Measurements from ENCODE around the gene PARP16.
A peak's percentile ranks its signal among the peaks of the same experiment; 100 is the strongest.

The PARP16 gene

GRCh38 chr15:65233696-65234095, 53.0 kb downstream of the PARP16 start (continued):
- TF ChIP-seq, protein P1, sequence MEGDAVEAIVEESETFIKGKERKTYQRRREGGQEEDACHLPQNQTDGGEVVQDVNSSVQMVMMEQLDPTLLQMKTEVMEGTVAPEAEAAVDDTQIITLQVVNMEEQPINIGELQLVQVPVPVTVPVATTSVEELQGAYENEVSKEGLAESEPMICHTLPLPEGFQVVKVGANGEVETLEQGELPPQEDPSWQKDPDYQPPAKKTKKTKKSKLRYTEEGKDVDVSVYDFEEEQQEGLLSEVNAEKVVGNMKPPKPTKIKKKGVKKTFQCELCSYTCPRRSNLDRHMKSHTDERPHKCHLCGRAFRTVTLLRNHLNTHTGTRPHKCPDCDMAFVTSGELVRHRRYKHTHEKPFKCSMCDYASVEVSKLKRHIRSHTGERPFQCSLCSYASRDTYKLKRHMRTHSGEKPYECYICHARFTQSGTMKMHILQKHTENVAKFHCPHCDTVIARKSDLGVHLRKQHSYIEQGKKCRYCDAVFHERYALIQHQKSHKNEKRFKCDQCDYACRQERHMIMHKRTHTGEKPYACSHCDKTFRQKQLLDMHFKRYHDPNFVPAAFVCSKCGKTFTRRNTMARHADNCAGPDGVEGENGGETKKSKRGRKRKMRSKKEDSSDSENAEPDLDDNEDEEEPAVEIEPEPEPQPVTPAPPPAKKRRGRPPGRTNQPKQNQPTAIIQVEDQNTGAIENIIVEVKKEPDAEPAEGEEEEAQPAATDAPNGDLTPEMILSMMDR (tag by site-specific recombination; IDR thresholded peaks at IDR 0.05): no peak
- TF ChIP-seq WT1 (tag by site-specific recombination; IDR thresholded peaks at IDR 0.05) (no peak), ZNF155 (tag by site-specific recombination; IDR thresholded peaks at IDR 0.05) (no peak), GLI4 (tag by site-specific recombination; IDR thresholded peaks at IDR 0.05) (no peak), SCRT1 (tag by site-specific recombination; IDR thresholded peaks at IDR 0.05; ENCODE audit: borderline replicate concordance) (no peak), GLIS1 (tag by site-specific recombination; IDR thresholded peaks at IDR 0.05) (no peak)

DNA sequence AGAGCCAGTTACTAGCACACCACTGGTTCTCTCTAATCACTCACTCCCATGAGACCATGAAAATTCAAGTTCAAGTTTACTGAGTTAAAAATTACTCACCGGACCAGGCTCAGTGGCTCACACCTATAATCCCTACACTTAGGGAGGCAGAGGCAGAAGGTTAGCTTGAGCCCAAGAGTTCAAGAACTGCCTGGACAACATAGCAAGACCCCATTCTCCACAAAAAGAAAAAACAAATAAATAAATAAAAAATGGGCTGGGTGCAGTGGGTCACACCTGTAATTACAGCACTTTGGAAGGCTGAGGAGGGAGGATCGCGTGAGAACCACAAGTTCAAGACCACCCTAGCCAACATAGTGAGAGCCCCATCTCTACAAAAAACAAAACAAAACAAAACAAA, 54.2 kb downstream of the PARP16 start:
- H3K27ac ChIP-seq (ENCODE audit: extremely low read depth, low read depth, low read length): no peak overlapping the region
- CTCF ChIA-PET: no interaction called here
- no peak overlapping the region for H3K4me3 ChIP-seq (ENCODE audit: low read depth, low read length)
- H3K4me1 ChIP-seq (ENCODE audit: control insufficient read depth, insufficient read depth, low read length): no peaks in the 10 kb centered on the region
- POLR2A ChIA-PET: no interaction called here
- TF ChIP-seq ZNF121 (tag by site-specific recombination; IDR thresholded peaks at IDR 0.05) (peak; percentile 59), ZNF623 (tag by site-specific recombination; IDR thresholded peaks at IDR 0.05) (no peak)
- H3K9me3 ChIP-seq (ENCODE audit: control insufficient read depth, insufficient read depth, low read depth, low read length): no peaks in the 10 kb centered on the region
- H3K36me3 ChIP-seq (ENCODE audit: control insufficient read depth in 2 of 2, insufficient read depth in 1 of 2, low read length in 2 of 2): no peaks in the 10 kb centered on the region

- Histone ChIP-seq H3K4me1 (ENCODE audit: control insufficient read depth, insufficient read depth, low read length) (no peaks in the 10 kb centered on the region), H3K27ac (ENCODE audit: extremely low read depth, low read depth, low read length) (no peak overlapping the region), H3K9me3 (ENCODE audit: control insufficient read depth, insufficient read depth, low read depth, low read length) (no peaks in the 10 kb centered on the region), H3K36me3 (ENCODE audit: control insufficient read depth in 2 of 2, insufficient read depth in 1 of 2, low read length in 2 of 2) (no peaks in the 10 kb centered on the region), H3K4me3 (ENCODE audit: low read depth, low read length) (no peak overlapping the region)
- POLR2A ChIA-PET: no interaction called here
- CTCF ChIA-PET: no interaction called here
- TF ChIP-seq ELK4 (IDR thresholded peaks at IDR 0.05; ENCODE audit: borderline replicate concordance, low read depth, low read length): no peak
- TF ChIP-seq, protein P2, sequence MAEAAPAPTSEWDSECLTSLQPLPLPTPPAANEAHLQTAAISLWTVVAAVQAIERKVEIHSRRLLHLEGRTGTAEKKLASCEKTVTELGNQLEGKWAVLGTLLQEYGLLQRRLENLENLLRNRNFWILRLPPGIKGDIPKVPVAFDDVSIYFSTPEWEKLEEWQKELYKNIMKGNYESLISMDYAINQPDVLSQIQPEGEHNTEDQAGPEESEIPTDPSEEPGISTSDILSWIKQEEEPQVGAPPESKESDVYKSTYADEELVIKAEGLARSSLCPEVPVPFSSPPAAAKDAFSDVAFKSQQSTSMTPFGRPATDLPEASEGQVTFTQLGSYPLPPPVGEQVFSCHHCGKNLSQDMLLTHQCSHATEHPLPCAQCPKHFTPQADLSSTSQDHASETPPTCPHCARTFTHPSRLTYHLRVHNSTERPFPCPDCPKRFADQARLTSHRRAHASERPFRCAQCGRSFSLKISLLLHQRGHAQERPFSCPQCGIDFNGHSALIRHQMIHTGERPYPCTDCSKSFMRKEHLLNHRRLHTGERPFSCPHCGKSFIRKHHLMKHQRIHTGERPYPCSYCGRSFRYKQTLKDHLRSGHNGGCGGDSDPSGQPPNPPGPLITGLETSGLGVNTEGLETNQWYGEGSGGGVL (tag by site-specific recombination; IDR thresholded peaks at IDR 0.05): no peak
- TF ChIP-seq ZNF341 (tag by site-specific recombination; IDR thresholded peaks at IDR 0.05; ENCODE audit: low read depth): no peak
- TF ChIP-seq, protein P3, sequence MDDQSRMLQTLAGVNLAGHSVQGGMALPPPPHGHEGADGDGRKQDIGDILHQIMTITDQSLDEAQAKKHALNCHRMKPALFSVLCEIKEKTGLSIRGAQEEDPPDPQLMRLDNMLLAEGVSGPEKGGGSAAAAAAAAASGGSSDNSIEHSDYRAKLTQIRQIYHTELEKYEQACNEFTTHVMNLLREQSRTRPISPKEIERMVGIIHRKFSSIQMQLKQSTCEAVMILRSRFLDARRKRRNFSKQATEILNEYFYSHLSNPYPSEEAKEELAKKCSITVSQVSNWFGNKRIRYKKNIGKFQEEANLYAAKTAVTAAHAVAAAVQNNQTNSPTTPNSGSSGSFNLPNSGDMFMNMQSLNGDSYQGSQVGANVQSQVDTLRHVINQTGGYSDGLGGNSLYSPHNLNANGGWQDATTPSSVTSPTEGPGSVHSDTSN (CRISPR knock-in tag; IDR thresholded peaks at IDR 0.05): no peak
- TF ChIP-seq, protein P4, sequence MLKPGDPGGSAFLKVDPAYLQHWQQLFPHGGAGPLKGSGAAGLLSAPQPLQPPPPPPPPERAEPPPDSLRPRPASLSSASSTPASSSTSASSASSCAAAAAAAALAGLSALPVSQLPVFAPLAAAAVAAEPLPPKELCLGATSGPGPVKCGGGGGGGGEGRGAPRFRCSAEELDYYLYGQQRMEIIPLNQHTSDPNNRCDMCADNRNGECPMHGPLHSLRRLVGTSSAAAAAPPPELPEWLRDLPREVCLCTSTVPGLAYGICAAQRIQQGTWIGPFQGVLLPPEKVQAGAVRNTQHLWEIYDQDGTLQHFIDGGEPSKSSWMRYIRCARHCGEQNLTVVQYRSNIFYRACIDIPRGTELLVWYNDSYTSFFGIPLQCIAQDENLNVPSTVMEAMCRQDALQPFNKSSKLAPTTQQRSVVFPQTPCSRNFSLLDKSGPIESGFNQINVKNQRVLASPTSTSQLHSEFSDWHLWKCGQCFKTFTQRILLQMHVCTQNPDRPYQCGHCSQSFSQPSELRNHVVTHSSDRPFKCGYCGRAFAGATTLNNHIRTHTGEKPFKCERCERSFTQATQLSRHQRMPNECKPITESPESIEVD (tag by site-specific recombination; IDR thresholded peaks at IDR 0.05): no peak
- TF ChIP-seq ZNF548 (tag by site-specific recombination; IDR thresholded peaks at IDR 0.05): no peak
- no peak for TF ChIP-seq WT1 (tag by site-specific recombination; IDR thresholded peaks at IDR 0.05)
- no peak for TF ChIP-seq KLF9 (tag by site-specific recombination; IDR thresholded peaks at IDR 0.05; ENCODE audit: low read depth)
- no peak for TF ChIP-seq ZNF146 (tag by site-specific recombination; IDR thresholded peaks at IDR 0.05)
- no peak for TF ChIP-seq ZBTB1 (tag by site-specific recombination; IDR thresholded peaks at IDR 0.05)
- TF ChIP-seq ZBTB44 (tag by site-specific recombination; IDR thresholded peaks at IDR 0.05): no peak
- no peak for TF ChIP-seq TRIM28 (IDR thresholded peaks at IDR 0.05; ENCODE audit: borderline replicate concordance, low read length)
- TF ChIP-seq, protein P5, sequence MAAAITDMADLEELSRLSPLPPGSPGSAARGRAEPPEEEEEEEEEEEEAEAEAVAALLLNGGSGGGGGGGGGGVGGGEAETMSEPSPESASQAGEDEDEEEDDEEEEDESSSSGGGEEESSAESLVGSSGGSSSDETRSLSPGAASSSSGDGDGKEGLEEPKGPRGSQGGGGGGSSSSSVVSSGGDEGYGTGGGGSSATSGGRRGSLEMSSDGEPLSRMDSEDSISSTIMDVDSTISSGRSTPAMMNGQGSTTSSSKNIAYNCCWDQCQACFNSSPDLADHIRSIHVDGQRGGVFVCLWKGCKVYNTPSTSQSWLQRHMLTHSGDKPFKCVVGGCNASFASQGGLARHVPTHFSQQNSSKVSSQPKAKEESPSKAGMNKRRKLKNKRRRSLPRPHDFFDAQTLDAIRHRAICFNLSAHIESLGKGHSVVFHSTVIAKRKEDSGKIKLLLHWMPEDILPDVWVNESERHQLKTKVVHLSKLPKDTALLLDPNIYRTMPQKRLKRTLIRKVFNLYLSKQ (tag by site-specific recombination; IDR thresholded peaks at IDR 0.05; ENCODE audit: borderline replicate concordance): no peak
- TF ChIP-seq ZNF354C (tag by site-specific recombination; IDR thresholded peaks at IDR 0.05; ENCODE audit: borderline replicate concordance, low read depth): no peak
Observed at GRCh38 chr15:65231306-65231705, 55.4 kb downstream of the PARP16 start.
